H1 (cell line): ENCODE results near the gene EBF3. TPM values are rescaled to one million over a fixed set of nuclear protein-coding genes. Genes with fewer than 3 reads are reported as not detected.

Experiments
- CHD1 ChIP-seq: IDR thresholded peaks from 2 replicates; pipeline ENCODE4 v1.6.1; 2012; ENCODE audit warnings: low read depth, low read length, improper control_type of control experiment
- MAX ChIP-seq: IDR thresholded peaks from 2 replicates; pipeline ENCODE4 v1.6.1; 2012; ENCODE audit warnings: inconsistent platforms
- RFX5 ChIP-seq: IDR thresholded peaks from 2 replicates; pipeline ENCODE4 v1.6.1; 2011; ENCODE audit warnings: low read depth, low read length, improper control_type of control experiment, borderline replicate concordance
- RNF2 ChIP-seq: fragments of 200-900, 300-1000 bp; sonication (generic); IDR thresholded peaks from 2 replicates; pipeline ENCODE4 v1.7.1; 2016; ENCODE audit warnings: borderline replicate concordance, low read depth, mild to moderate bottlenecking, antibody characterized with exemption, low read length; ENCODE audit not compliant: poor library complexity, severe bottlenecking; ENCODE audit errors: missing control alignments
- polyA plus RNA-seq, 7 experiments: library from polyadenylated mRNA; depleted of rRNA in 3 of 7; stranded (reverse) in 5 of 7; unstranded in 2 of 7; fragments of >200 nt in 5 of 7; fragments of 200-250 nt in 2 of 7; gene quantifications; 1 replicate in 5 of 7; 2 replicates in 1 of 7; 4 replicates in 1 of 7; pipeline versions ENCODE4 v1.2.1 to v1.2.3, GENCODE V29; 2011 to 2013; ENCODE audit warnings: missing spikeins in 2 of 7, mixed read lengths in 2 of 7
- total RNA-seq: library from RNA; stranded (reverse); fragmentation: NEBNext Ultra II Directional; extraction: Animal tissue kit (Norgen Biotek cat#: 25700); gene quantifications from 2 replicates; pipeline ENCODE4 v1.2.1, GENCODE V29; 2021

The EBF3 gene
- total and polyA plus RNA-seq, 2 of the 8 experiments (the other 6 are each of a cell fraction or from before 2014, with no cell fraction given): 0.08 to 0.26 TPM

- TF ChIP-seq RFX5 (no peak), CHD1 (no peak), RNF2 (no peak), MAX (no peak)
These were observed 119.8 kb downstream of the EBF3 start (continued) for GRCh38 chr10:129844216-129844766.
